Measurements from ENCODE around the gene SERINC4.
"Not testable (repeated sequence)": the region's sequence is repeated elsewhere in the genome, so short reads cannot be mapped to it uniquely, and the experiment has no call there.

The SERINC4 gene

DNA sequence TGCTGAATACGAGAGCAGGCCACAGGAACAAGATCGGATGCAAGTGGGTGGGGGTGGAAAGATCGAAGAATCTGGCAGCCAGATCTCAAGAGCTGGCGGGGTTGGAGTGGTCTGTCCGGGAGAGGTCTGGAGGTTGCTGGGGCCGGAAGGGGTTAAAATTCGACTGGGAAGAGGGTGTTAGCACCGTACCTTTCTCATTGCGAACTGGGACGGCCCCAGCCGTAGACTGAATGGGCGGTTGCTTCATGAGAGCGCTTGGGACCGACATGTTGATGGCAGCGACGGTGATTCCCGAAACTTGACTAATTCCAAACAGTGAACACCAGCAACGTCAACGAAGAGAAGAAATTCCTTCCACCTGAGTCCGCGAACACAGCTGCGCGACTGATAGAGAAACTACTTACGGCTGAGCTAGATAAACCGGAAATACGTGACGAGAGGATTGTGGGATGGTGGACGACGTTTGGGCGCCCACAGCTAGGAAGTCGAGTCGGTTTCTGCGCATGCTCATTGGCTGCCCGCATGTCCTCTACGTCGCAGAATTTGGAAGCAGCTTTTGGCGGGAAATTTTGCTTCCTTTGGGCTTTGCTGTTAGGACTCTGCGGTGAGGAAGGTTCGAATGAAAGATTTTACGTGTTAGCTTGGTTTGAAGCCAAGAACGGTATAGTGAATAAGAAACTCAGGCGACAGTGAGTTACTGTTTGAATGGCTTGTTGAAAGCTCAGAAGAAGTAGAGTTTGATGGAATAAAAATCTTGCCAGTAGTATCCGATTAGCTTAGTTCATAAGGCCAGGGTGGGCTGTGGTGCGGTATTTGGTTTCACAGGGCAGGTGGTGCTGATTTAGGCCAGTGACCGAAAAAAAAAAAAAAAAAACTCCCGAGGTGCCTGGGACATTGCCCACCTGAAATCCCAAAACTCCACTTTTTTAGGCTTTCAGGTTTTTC lies 24.6 kb upstream of the SERINC4 start, which contains the start of gene MFAP1:
MFAP1 (minus strand) TSS at position 389 of the 945 bp plus-strand sequence; CDS start at position 268, 121 bp downstream.
- peak; percentile 97 for FAIRE-seq
- TF ChIP-seq POLR2AphosphoS5 (IDR thresholded peaks at IDR 0.05; ENCODE audit: low read depth, low read length) = peak; percentile 99
- TF ChIP-seq SPI1 (IDR thresholded peaks at IDR 0.05; ENCODE audit: low read depth, low read length) = no peak
- no peak for TF ChIP-seq PAX5 (IDR thresholded peaks at IDR 0.05; ENCODE audit: insufficient read depth, low read length, severe bottlenecking)
- TF ChIP-seq TAF1 (IDR thresholded peaks at IDR 0.05; ENCODE audit: low read depth, low read length) = peak; percentile 95
- TF ChIP-seq POU2F2 (IDR thresholded peaks at IDR 0.05; ENCODE audit: low read depth, low read length) = 0 out of 2 replicates have a peak, but pooled peaks have one; percentile 20
- peak; percentile 98 for TF ChIP-seq POLR2A (IDR thresholded peaks at IDR 0.05; ENCODE audit: low read depth, low read length)
- peak; percentile 77 for DNase-seq (ENCODE audit: insufficient read length, low spot score)

- DNase-seq (ENCODE audit: insufficient read length, low spot score) = no peak
- TF ChIP-seq POLR2AphosphoS5 (IDR thresholded peaks at IDR 0.05; ENCODE audit: low read depth, low read length) (no peak), SPI1 (IDR thresholded peaks at IDR 0.05; ENCODE audit: low read depth, low read length) (no peak), POLR2A (IDR thresholded peaks at IDR 0.05; ENCODE audit: low read depth, low read length) (no peak), TAF1 (IDR thresholded peaks at IDR 0.05; ENCODE audit: low read depth, low read length) (no peak), POU2F2 (IDR thresholded peaks at IDR 0.05; ENCODE audit: low read depth, low read length) (no peak), PAX5 (IDR thresholded peaks at IDR 0.05; ENCODE audit: insufficient read depth, low read length, severe bottlenecking) (no peak)
- FAIRE-seq = no peak
Observed at GRCh38 chr15:43821505-43821904, 21.5 kb upstream of the SERINC4 start.

DNA sequence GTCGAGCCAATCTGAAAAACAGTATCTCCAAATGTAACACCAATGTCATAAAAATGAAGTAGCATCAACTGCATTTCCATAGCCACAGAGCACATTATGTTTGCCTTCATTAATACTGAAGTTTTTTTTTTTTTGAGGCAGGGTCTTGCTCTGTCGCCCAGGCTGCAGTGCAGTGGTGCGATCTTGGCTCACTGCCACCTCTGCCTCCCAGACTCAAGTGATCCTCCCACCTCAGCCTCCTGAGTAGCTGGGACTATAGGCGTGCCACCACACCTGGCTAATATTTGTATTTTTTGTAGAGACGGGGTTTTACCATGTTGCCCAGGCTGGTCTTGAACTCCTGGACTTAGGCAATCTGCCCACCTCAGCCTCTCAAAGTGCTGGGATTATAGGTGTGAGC lies 15.0 kb upstream of the SERINC4 start:
- not testable (repeated sequence) for DNase-seq (ENCODE audit: insufficient read length, low spot score); FAIRE-seq

DNA sequence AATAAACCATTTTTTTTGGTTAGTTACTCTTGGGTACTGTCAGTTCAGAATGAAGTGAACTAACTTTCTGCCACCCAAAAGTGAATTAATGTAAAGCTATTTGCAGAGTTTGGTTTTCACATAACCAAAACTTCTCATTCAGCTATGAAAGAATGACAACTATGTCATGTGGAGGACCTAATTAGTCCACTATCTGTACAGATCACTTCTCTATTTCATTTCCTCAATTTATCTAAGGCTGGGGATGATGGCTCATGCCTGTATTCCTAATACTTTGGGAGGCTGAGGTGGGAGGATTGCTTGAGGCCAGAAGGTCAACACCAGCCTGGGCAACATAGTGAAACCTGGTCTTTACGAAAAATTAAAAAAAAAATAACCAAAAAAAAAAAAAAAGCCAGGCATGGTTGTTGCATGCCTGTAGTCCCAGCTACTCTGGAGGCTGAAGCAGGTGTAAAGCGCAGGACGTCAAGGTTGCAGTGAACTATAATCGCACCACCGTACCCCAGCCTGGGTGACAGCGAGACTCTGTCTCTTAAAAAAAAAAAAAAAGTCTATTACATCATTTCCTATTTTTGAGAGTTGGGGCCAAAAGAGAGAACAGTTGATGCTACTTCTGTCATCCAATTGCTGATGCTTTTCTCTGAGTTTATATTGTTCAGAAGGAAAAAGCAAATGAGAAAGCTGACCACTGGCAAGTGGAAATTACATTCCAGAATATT lies 9.1 kb upstream of the SERINC4 start:
- peak; percentile 97 for TF ChIP-seq SPI1 (IDR thresholded peaks at IDR 0.05; ENCODE audit: low read depth, low read length)
- TF ChIP-seq POU2F2 (IDR thresholded peaks at IDR 0.05; ENCODE audit: low read depth, low read length) = no peak
- no peak for TF ChIP-seq POLR2A (IDR thresholded peaks at IDR 0.05; ENCODE audit: low read depth, low read length)
- no peak for TF ChIP-seq PAX5 (IDR thresholded peaks at IDR 0.05; ENCODE audit: insufficient read depth, low read length, severe bottlenecking)
- no peak for TF ChIP-seq POLR2AphosphoS5 (IDR thresholded peaks at IDR 0.05; ENCODE audit: low read depth, low read length)
- TF ChIP-seq TAF1 (IDR thresholded peaks at IDR 0.05; ENCODE audit: low read depth, low read length) = no peak
- peak; percentile 65 for FAIRE-seq
- DNase-seq (ENCODE audit: insufficient read length, low spot score) = no peak

GRCh38 chr15:43808435-43808950 lies 8.5 kb upstream of the SERINC4 start:
- TF ChIP-seq POU2F2 (IDR thresholded peaks at IDR 0.05; ENCODE audit: low read depth, low read length) (no peak), POLR2AphosphoS5 (IDR thresholded peaks at IDR 0.05; ENCODE audit: low read depth, low read length) (no peak), PAX5 (IDR thresholded peaks at IDR 0.05; ENCODE audit: insufficient read depth, low read length, severe bottlenecking) (no peak), POLR2A (IDR thresholded peaks at IDR 0.05; ENCODE audit: low read depth, low read length) (no peak), TAF1 (IDR thresholded peaks at IDR 0.05; ENCODE audit: low read depth, low read length) (no peak), SPI1 (IDR thresholded peaks at IDR 0.05; ENCODE audit: low read depth, low read length) (no peak)
- DNase-seq (ENCODE audit: insufficient read length, low spot score) = no peak
- FAIRE-seq = no peak

DNA sequence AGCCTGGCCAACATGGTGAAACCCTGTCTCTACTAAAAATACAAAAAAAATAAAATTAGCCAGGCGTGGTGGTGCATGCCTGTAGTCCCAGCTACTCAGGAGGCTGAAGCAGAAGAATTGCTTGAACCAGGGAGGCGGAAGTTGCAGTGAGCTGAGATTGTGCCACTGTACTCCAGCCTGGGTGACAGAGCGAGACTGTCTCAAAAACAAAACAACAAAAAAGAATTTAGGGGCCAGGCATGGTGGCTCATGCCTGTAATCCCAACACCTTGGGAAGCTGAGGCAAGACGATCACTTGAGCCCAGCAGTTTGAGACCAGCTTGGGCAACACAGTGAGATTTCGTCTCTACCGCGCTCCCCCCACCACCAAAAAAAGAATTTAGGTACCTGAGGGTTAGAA lies 2.7 kb upstream of the SERINC4 start:
- DNase-seq (ENCODE audit: insufficient read length, low spot score); FAIRE-seq: not testable (repeated sequence)

GRCh38 chr15:43800286-43801141 lies 494 bp upstream of the SERINC4 start, which contains the start of gene HYPK:
TSS of gene HYPK (plus strand) at chr15:43800599. CDS start at chr15:43800623, 24 bp downstream.
- DNase-seq (ENCODE audit: insufficient read length, low spot score) (peak; percentile 70), FAIRE-seq (peak; percentile 94)
- peak; percentile 90 for TF ChIP-seq POLR2A (IDR thresholded peaks at IDR 0.05; ENCODE audit: low read depth, low read length)
- TF ChIP-seq TAF1 (IDR thresholded peaks at IDR 0.05; ENCODE audit: low read depth, low read length) = peak; percentile 87; the same call in 1 of the 2 replicates
- TF ChIP-seq POLR2AphosphoS5 (IDR thresholded peaks at IDR 0.05; ENCODE audit: low read depth, low read length) = peak; percentile 97
- TF ChIP-seq SPI1 (IDR thresholded peaks at IDR 0.05; ENCODE audit: low read depth, low read length) = peak; percentile 21; the same call in 1 of the 2 replicates
- peak; percentile 67 for TF ChIP-seq POU2F2 (IDR thresholded peaks at IDR 0.05; ENCODE audit: low read depth, low read length)
- TF ChIP-seq PAX5 (IDR thresholded peaks at IDR 0.05; ENCODE audit: insufficient read depth, low read length, severe bottlenecking) = no peak

DNA sequence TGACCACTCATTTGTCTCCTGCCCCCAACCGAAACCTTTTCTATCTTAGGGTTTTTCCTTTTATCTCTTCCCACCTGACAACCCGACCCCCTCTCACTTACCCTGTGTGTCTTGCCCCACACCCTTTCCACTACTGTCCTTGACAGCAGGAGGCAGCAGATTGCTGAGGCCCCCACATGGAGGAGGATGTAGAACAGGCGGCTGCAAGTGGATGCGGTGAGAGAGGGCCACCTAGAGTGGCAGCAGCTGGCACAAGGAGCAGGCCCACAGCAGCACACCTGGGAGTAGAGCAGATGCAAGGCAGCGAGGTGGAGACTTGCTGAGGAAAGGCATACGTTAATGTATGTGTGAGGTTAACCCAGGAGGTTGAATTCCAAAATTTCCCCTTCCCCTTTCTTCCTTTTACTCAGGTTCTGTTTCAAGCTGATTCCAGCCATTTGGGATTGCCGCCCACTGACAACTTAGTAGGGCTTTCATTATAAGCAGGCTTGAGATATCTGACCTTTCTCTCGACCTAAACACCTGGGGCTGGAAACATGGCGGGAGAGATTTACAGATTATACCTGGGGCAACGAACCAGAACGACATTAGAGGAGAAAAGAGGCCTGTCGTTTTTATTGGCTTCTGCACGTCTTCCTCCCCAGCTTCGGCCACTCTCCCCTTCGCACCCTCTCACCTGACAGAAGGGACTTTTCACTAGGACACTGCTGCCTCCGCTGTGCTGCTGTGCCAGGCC lies 643 bp downstream of the SERINC4 start:
- no peak for TF ChIP-seq TAF1 (IDR thresholded peaks at IDR 0.05; ENCODE audit: low read depth, low read length)
- TF ChIP-seq POU2F2 (IDR thresholded peaks at IDR 0.05; ENCODE audit: low read depth, low read length) = no peak
- no peak for TF ChIP-seq POLR2AphosphoS5 (IDR thresholded peaks at IDR 0.05; ENCODE audit: low read depth, low read length)
- TF ChIP-seq SPI1 (IDR thresholded peaks at IDR 0.05; ENCODE audit: low read depth, low read length) = no peak
- no peak for TF ChIP-seq POLR2A (IDR thresholded peaks at IDR 0.05; ENCODE audit: low read depth, low read length)
- TF ChIP-seq PAX5 (IDR thresholded peaks at IDR 0.05; ENCODE audit: insufficient read depth, low read length, severe bottlenecking) = peak; percentile 30
- FAIRE-seq (no peak), DNase-seq (ENCODE audit: insufficient read length, low spot score) (no peak)
